ENCODE results near the gene PET100.

PET100 gene

DNA sequence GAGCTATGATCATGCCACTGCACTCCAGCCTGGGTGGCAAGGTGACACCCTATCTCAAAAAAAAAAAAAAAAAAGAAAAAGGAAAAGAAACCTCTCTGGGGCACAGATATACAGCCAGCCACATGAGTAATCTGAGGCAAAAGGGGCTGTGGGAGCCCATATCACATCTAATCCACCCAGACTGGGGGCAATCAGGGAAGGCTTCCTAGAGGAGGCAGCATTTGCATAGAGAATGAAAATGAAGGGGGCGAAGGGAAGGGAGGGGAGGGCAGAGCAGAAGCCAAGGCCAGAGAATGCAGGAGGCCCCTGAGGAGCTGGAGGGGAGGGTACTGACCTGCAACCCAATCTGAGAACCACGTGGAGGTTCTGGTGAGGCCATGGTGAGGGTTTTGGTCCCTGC, 20.6 kb downstream of the PET100 start:
- no peak for DNase-seq (ENCODE audit: low spot score)

DNA sequence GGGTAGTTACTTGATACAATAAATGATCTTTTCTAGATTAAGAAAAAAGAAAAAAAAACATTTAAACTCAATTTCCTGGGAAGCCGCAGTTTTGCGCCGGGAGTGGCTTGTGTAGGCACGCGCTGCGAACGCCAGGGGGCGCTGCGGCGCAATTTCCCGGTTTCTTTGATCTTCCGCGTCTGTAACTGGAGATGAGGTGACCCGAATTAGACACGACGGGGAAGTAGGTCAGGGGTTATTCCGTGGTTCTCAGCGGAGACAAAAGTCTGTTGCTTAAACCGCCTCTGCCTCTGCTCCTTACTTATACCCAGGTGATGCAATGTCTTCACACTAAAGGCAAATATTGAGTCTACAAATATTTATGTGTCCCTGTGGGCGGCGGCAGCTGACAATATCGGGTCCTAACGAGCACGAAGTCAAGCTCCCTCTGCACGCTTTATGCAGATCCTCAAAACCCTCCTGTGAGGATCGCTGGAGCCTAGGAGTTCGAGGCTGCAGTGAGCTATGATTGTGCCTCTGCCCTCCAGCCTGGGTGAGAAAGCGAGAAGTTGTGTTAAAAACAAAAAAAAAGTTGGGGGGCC, 22.6 kb downstream of the PET100 start:
- DNase-seq (ENCODE audit: low spot score), result peak; percentile 87

DNA sequence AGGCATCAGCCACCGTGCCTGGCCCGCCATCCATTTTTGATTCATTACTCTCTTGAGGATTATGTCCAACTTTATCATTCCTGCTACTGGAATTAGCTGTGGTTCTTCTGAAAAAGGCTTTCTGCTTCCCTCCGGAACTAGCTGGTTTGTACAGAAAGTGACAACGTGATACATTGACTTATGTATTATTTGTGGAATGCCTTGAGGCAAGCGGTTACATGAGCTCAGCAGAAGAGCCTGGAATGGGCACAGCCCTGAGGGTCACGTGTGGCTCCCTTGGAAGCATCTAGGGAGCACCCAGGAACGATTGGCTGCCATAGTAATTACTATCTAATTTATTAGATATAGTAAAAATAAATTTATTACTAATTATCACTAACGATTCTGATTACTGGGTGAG, 24.8 kb downstream of the PET100 start:
- no peak for DNase-seq (ENCODE audit: low spot score)

DNA sequence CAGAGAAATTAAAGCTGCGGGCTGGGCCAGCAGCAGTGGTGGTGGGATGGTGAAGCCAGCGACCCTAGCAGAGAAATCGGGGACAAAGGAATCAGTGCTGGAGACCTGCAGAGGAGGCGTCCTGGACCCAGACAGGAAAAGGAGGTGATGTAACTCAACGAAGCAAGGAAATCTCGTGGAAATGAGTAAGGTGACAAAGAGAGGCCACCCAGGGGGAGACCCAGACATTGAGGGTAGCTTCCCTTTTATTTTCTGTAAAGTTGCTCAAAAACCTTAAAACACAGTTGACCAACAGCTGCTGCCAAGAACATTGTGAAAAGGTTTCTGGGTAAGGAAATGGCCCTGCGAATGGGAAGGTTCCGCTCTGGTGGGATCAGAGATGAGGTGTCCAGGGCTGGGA, 26.0 kb downstream of the PET100 start:
- no peak for DNase-seq (ENCODE audit: low spot score)

DNA sequence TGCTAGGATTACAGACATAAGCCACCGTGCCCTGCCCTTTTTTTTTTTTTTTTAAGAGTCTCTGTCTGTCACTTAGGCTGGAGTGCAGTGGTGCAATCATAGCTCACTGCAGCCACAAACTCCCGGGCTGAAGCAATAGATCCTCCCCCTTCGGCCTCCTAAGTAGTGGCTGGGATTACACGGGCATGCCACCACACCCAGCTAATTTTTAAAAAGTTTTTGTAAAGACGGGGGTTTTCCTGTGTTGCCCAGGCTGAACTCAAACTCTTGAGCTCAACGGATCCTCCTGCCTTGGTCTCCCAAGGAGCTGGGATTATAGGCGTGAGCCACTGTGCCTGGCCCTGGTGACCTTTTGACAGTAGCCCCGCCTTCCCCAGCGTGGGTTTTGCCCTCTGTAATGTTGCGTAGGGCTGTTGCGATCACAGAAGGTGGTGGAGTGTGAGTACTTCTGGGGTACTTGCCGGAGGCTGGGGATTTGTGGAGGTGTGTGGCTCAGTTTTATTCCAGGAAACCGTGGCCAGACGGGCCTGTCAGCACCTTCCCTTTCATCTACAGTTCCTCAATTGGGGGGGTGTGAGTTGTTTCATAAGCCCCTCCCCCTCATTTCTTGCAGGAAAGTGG, 27.6 kb downstream of the PET100 start:
- DNase-seq (ENCODE audit: low spot score), result peak; percentile 23

DNA sequence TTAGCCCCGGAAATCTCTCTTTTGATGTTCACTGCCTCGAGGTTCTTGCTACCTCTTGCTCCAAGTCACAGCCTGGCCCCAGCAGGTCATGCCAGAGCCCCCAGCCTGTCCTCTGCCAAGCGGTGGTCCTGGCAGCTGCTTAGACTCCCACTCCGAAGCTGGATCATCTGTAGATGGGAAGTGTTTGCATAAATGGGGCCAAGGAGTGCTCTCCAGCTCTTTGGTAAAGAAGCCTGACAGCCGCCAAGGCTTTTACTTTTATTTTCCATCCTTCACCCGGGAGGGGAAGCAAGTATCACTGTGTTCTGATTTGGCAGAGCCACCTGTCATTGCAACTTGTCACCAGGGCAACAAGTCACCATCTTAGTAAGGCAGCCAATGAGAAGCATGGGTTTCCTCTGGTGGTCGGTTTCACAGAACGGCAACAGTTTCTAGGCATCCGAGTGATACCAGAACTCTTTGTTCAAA, 28.7 kb downstream of the PET100 start:
- DNase-seq (ENCODE audit: low spot score), result peak; percentile 58

DNA sequence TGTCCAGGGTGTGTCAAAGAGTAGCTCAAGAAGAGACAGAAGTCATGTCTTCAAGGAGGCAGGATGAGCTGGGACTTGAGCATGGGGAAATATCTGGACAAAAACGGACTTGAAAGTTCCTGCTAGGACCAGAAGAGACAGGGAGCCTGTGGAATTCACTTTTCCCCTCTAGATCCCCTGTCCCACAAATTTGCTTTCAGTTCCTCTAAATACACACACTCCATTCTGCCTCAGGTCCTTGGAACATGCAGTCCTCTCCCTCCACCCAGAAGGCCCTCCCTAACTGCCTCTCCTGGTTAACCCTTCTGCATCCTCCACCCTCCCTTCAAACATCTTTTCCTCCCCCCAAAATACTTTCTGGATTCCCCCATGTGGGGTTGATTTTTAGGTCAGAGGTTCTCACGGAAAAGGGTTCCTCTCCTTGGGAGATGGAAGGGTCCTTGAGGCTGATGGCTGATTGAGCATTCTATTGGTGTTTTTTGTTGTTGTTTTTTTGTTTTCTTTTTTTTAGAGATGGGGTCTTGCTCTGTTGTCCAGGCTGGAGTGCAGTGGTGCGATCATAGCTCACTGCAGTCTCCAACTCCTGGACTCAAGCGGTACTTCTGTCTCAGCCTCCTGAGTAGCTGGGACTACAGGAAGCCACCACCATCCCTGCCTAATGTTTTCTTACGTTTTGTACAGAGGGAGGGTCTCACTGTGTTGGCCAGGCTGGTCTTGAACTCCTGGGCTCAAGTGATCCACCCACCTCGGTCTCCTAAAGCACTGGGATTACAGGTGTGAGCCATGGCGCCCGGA, 32.3 kb downstream of the PET100 start:
- DNase-seq (ENCODE audit: low spot score), result no peak

DNA sequence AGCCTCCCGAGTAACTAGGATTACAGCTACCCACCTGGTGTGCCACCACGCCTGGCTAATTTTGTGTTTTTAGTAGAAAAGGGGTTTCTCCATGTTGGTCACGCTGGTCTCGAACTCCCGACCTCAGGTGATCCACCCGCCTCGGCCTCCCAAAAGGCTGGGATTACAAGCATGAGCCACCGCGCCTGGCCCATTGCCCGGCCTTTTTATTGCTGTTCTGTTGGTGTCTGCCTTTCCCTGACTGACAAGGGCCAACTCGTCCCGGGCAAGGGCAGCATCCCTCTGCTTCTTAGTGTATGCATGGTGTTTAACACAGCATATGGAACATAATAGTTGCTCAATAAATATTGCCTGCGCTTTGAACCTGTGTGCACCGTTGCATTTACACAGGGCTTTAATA, 33.1 kb downstream of the PET100 start:
- DNase-seq (ENCODE audit: low spot score), result no peak

DNA sequence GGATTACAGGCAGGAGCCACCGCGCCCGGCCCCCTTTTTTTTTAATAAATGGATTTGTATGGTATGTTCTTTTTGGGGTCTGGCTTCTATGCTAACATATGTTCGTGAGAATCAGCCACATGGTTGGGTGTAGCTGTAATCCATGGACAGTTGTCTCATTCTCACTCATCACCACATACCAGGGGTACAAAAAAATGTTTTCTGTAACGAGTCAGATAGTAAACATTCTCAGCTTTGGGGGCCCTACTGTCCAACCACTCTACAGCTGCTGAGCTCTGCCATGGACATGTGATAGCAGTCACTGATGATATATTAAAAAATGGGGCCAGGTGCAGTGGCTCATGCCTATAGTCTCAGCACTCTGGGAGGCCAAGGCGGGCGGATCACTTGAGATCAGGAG, 34.1 kb downstream of the PET100 start:
- DNase-seq (ENCODE audit: low spot score), result no peak

DNA sequence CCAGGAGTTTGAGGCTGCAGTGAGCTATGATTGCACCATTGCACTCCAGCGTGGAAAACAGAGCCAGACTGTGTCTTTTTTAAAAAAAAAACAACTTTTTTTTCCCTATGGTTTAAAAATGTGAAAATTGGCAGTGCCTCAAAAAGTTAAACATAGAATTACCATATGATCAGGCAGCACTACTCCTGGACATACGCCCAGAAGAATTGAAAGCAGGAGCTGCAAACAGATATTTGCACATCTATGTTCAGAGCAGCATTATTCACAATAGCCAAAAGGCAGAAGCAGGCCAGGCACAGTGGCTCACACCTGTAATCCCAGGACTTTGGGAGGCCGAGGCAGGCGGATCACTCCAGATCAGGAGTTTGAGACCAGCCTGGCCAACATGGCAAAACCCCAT, 35.5 kb downstream of the PET100 start:
- DNase-seq (ENCODE audit: low spot score), result no peak

DNA sequence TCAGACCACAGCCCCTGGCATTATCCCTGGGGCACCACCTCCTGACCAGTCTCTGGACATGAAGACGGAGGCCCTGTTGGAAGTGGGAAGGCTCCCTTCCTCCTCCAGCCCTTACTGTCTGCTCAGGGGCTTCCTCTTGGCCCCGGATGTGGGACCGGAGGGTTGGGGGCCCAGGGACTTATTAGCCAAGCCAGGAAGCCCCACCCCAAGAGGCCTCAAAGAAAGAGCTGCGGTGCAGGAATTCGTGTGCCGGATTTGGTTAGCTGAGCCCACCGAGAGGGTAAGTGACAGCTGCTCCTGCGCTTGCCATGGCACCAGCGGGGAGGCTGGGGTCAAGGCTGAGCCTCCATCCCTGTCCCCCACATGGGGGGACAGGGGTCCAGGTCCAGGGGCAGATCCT, 39.2 kb downstream of the PET100 start, which contains the start of gene RETN:
TSS of gene RETN (plus strand) at position 208 of the 400 bp plus-strand sequence. CDS start 278 bp downstream, outside the sequence.
- no peak for DNase-seq (ENCODE audit: low spot score)

DNA sequence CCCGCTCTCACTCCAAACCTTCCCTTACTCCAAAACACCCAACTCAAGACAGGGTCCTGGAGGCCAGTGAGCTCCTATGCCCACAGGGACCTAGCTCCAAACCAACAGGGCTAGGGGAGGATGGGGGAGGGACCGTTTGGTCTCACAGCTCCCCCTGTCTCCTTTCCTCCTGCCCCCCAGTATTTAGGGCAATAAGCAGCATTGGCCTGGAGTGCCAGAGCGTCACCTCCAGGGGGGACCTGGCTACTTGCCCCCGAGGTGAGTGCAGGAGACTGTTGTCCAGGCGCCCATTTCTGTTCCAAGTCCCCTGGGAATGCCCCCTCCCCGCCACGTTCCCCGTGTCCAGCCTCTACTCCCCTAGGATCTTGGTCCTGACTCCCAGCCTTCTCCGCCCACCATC, 40.0 kb downstream of the PET100 start:
- DNase-seq (ENCODE audit: low spot score), result no peak

DNA sequence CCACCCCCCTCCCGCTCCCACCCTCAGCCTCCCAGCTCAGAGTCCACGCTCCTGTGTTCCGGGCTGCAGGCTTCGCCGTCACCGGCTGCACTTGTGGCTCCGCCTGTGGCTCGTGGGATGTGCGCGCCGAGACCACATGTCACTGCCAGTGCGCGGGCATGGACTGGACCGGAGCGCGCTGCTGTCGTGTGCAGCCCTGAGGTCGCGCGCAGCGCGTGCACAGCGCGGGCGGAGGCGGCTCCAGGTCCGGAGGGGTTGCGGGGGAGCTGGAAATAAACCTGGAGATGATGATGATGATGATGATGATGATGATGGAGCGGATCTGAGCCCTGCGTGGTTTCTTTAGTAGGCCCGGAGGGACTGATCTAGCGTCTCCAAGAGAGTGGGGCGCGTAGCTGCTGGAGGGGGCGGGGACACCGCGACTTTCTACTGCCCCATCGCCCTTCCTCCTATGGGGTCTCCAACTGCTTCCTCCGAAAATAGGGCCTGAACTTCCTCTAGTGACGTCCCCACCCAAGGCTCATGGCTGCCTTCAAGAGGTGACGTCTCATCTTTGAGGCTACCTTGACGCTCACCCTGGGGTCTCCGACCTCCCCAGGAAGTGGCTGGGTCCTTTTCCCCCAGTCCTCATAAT, 40.7 kb downstream of the PET100 start:
- no peak for DNase-seq (ENCODE audit: low spot score)

DNA sequence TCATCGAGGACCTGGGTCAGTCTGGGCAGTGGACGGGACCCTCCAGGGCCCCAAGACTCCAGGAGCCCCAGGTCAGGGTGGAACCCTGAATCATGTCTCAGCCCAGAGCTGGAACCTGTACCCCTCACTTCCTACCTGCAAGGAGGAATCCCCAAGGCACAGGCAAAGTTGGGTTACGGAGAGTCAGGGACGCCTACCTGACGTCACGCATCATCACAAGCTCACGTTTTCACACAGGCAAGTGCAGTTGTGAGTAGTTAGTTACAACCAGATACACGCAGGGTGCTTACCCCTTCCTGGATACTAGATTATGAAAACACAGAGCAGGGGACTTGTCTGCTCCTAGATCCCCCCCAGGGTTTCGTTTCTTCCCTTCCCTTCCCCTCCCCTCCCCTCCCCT, 41.2 kb downstream of the PET100 start:
- no peak for DNase-seq (ENCODE audit: low spot score)

DNA sequence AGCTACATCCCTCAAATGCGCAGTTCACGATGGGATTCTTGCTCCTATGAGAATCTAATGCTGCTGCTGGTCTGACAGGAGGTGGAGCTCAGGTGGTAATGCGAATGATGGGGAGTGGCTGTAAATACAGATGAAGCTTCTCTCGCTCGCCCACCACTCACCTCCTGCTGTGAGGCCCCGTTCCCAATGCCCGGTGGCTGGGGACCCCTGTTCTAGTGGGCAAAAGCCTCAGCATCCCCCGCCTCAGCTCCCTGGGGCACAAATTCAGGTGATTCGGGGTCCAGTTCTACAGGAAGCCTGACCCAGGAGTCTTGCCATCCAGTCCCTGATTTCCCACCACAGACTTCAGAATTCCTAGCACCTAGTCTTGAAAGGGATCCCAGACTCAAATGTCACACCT, 42.9 kb downstream of the PET100 start:
- DNase-seq (ENCODE audit: low spot score), result no peak

DNA sequence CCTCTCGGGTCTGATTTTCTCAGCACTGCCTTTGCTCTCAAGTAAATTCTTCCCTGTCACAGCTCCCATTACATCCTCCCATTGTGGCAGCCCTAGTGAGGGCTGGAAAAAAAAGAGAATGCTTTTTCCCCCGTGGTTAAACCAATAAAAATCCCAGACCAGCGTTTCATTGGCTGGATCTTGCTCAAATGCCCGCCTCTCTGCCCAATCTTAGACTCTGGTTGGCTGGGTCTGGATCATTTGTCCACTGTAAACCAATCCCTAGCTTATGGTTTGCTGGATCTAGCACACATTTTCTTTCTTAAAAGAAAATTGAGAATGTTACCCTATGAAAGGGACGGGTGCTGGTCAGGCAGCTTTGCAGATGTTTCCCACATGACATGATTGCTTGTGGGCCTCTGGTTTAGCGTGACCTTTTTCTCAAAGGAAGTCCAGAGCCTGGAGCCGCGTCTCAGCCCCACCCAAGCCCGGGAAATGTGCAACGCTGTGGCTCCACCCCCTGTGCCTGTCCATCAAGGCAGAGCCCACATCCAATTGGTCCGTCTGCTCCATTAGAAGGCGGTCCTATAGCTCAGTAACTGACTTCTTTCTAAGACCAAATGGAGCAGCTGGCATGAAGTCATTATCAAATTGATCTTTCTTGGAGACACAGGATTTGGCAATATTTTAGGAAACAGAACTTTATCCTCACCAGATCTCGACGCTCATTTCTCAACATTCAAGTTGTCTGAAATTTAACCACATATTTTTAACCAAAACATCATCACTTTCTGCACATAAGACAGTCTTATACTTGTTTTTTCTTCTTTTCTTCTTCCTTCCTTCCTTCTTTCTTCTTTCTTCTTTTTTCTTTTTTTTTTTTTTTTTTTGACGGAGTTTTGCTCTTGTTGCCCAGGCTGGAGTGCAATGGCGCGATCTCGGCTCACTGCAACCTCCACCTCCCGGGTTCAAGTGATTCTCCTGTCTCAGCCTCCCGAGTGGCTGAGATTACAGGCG, 44.7 kb downstream of the PET100 start:
- DNase-seq (ENCODE audit: low spot score), result no peak

DNA sequence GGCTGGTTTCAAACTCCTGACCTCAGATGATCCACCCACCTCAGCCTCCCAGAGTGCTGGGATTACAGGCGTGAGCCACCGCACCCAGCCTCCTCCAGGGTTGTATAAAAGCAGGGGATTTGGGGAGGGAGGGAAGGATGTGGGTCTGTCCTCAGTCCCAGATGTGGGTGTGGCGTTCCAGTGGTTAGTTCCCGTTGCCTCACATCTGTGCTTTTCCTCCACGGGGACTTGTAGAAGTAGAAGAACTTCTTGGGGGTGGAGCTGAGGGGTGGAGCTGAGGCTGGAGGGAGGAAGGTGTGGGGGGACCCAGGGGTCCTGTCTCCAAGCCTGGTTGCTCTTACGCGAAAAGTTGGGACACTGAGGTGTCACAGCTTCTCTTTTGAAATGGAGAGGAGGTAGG, 46.8 kb downstream of the PET100 start:
- no peak for DNase-seq (ENCODE audit: low spot score)

DNA sequence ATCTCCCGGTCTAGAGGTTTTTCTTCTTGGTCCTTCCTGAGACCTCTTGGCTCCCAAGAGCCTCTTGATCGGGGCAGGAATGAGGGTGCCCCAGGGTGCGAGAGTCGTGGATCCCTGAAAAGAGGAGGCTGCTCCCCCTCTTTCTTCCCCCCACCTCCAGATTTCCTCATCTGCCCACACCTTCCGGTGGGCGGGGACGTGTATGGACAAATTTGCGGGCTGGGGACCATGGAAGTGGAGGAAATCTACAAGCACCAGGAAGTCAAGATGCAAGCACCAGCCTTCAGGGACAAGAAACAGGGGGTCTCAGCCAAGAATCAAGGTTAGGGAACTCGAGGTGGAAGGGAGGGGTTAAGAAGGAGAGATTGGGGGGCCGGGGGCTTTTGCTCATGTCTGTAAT, 47.3 kb downstream of the PET100 start, which contains the start of gene MCEMP1:
TSS of gene MCEMP1 (plus strand) at position 237 of the 400 bp plus-strand sequence. CDS start at position 268, 31 bp downstream.
- no peak for DNase-seq (ENCODE audit: low spot score)

DNA sequence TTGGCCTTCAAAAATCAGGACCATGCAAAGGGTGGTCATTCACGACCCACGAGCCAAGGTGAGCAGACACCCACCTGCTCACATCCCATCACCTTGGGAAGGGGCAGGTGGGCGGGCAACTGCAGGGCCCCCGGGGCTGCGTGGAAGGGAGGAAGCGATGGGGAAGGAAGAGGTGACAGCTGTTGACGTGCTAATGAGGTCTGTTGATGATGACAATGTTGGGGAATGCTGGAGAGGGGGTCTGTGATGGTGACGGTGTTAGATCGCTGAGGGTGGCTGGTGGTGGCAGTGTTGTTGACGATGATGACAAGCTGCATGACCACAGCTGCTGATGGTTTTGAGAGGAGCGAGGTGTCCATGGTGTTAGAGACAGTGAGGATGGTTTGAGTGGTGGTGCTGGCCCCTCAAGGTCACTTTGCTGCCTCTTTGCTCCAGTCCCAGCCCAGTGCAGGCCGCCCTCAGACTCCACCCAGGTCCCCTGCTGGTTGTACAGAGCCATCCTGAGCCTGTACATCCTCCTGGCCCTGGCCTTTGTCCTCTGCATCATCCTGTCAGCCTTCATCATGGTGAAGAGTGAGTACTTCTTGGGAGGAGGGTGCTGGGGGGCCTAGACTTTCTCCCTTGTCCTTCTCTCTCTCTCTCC, 48.2 kb downstream of the PET100 start:
- DNase-seq (ENCODE audit: low spot score), result no peak

DNA sequence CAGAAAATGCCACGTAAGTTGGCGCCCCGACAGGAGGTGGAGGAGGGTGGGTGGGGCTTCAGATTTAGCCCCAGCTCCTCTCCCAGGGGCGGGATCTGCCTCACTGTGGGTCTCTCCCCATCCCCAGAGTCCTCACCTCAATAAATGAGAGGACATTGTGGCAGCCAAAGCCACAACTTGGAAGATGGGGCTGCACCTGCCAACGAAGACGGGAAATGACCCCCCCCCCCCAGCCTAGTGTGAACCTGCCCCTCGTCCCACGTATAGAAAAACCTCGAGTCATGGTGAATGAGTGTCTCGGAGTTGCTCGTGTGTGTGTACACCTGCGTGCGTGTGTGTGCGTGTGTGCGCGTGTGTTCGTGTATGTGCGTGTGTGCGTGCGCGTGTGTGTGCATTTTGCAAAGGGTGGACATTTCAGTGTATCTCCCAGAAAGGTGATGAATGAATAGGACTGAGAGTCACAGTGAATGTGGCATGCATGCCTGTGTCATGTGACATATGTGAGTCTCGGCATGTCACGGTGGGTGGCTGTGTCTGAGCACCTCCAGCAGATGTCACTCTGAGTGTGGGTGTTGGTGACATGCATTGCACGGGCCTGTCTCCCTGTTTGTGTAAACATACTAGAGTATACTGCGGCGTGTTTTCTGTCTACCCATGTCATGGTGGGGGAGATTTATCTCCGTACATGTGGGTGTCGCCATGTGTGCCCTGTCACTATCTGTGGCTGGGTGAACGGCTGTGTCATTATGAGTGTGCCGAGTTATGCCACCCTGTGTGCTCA, 49.6 kb downstream of the PET100 start:
- peak; percentile 80 for DNase-seq (ENCODE audit: low spot score)
